B cell (primary cell): ENCODE results near the gene RARA. TPM values are rescaled to one million over a fixed set of nuclear protein-coding genes. Genes with fewer than 3 reads are reported as not detected.

ENCODE experiments used
- ATAC-seq: fragments of 200-7000 bp; cut with Tn5 transposase; one replicate; pipeline ENCODE4 v1.10.0; 2021; ENCODE audit warnings: low read depth, mild to moderate bottlenecking, moderate number of reproducible peaks, moderate library complexity
- CTCF ChIA-PET: fragments of 350-600 bp; sonication (Branson Sonifier 250); formaldehyde crosslinking; loops from one replicate; lab custom pipeline; 2021; ENCODE audit warnings: antibody characterized with exemption, inconsistent platforms; lab: Charles Lee
- POLR2A ChIA-PET: fragments of 350-600 bp; sonication (Branson Sonifier 250); formaldehyde crosslinking; loops from one replicate; lab custom pipeline; 2021; ENCODE audit warnings: antibody characterized with exemption; lab: Charles Lee
- DNase-seq: peaks from one replicate; pipeline ENCODE4 v3.0.0; 2013
- H2AFZ ChIP-seq: 2 replicates; pipeline ENCODE4 v1.6.1; 2012; ENCODE audit warnings: mild to moderate bottlenecking, low read depth, low read length; ENCODE audit not compliant: insufficient read depth, poor library complexity, severe bottlenecking
- H3K27ac ChIP-seq, 2 donors: 1 replicate in 1 of 2; 2 replicates in 1 of 2; pipeline ENCODE4 v1.5.1; 2012 to 2013; ENCODE audit warnings: low read length in 2 of 2, mild to moderate bottlenecking in 2 of 2, moderate library complexity in 1 of 2
- H3K27me3 ChIP-seq, 4 experiments: fragments of 200-600 bp in 1 of 4; sonication (generic) in 1 of 4; replicated peaks in 1 of 4; 1 replicate in 2 of 4; 2 replicates in 2 of 4; pipeline versions ENCODE4 v1.6.1 to v1.7.0; 2013 to 2016; ENCODE audit warnings: low read length in 3 of 4, mild to moderate bottlenecking in 2 of 4, mixed read lengths in 1 of 4, moderate library complexity in 1 of 4; ENCODE audit not compliant: insufficient read depth in 4 of 4, control insufficient read depth in 3 of 4; ENCODE audit errors: control extremely low read depth in 1 of 4
- H3K36me3 ChIP-seq, 2 experiments: replicated peaks in 1 of 2; 1 replicate in 1 of 2; 2 replicates in 1 of 2; pipeline versions ENCODE4 v1.6.1 to v1.7.1; 2013; ENCODE audit warnings: low read length in 1 of 2; ENCODE audit not compliant: insufficient read depth in 2 of 2, control insufficient read depth in 1 of 2; ENCODE audit errors: control extremely low read depth in 1 of 2, extremely low read depth in 1 of 2
- H3K4me1 ChIP-seq, 2 donors: fragments of 200-600 bp in 1 of 2; sonication (generic) in 1 of 2; 1 replicate in 1 of 2; 2 replicates in 1 of 2; pipeline versions ENCODE4 v1.5.1 to v1.6.1; 2013 to 2017; ENCODE audit warnings: low read length in 2 of 2; ENCODE audit not compliant: control insufficient read depth in 2 of 2, insufficient read depth in 2 of 2
- H3K4me2 ChIP-seq: replicated peaks from 2 replicates; pipeline ENCODE3; 2012; ENCODE audit warnings: mild to moderate bottlenecking, low read depth, low read length; ENCODE audit not compliant: poor library complexity, severe bottlenecking
- H3K4me3 ChIP-seq, 5 experiments: fragments of 200-600 bp in 1 of 5; sonication (generic) in 1 of 5; 1 replicate in 3 of 5; 2 replicates in 2 of 5; pipeline versions ENCODE4 v1.5.1 to v1.7.0; 2011 to 2016; ENCODE audit warnings: low read length in 4 of 5, mild to moderate bottlenecking in 4 of 5, low read depth in 2 of 5, control low read depth in 1 of 5, moderate library complexity in 1 of 5; ENCODE audit not compliant: insufficient read depth in 1 of 5; ENCODE audit errors: control extremely low read depth in 1 of 5, extremely low read depth in 1 of 5
- H3K79me2 ChIP-seq: fragments of 200-600 bp; sonication (generic); one replicate; pipeline ENCODE4 v1.6.0; 2016; ENCODE audit warnings: low read length; ENCODE audit not compliant: control insufficient read depth, insufficient read depth
- H3K9ac ChIP-seq: fragments of 200-600 bp; sonication (generic); 2 replicates; pipeline ENCODE4 v1.6.1; 2017; ENCODE audit warnings: mild to moderate bottlenecking, low read length, moderate library complexity
- H3K9me3 ChIP-seq, 3 donors: one replicate each; pipeline versions ENCODE4 v1.6.1 to v1.7.1; 2013; ENCODE audit warnings: low read length in 2 of 3; ENCODE audit not compliant: control insufficient read depth in 2 of 3, insufficient read depth in 1 of 3; ENCODE audit errors: control extremely low read depth in 1 of 3
- H4K20me1 ChIP-seq: 2 replicates; pipeline ENCODE4 v1.6.0; 2012; ENCODE audit warnings: mild to moderate bottlenecking, low read length; ENCODE audit not compliant: insufficient read depth, control insufficient read depth, poor library complexity, severe bottlenecking
- H3K27ac Mint-ChIP-seq: one replicate; pipeline ENCODE4 v1.8.0; 2021; ENCODE audit warnings: mixed read lengths
- H3K27me3 Mint-ChIP-seq: one replicate; pipeline ENCODE4 v1.8.0; 2021; ENCODE audit warnings: mixed read lengths
- H3K4me1 Mint-ChIP-seq: one replicate; pipeline ENCODE4 v1.8.0; 2021; ENCODE audit warnings: mixed read lengths
- H3K4me3 Mint-ChIP-seq: one replicate; pipeline ENCODE4 v1.8.0; 2021; ENCODE audit warnings: mixed read lengths
- H3K9me3 Mint-ChIP-seq: one replicate; pipeline ENCODE4 v1.8.0; 2022; ENCODE audit warnings: mixed read lengths; ENCODE audit not compliant: insufficient read depth
- EZH2 ChIP-seq: IDR thresholded peaks from 2 replicates; pipeline ENCODE4 v1.6.1; 2012; ENCODE audit warnings: borderline replicate concordance, low read depth, mild to moderate bottlenecking, moderate library complexity, low read length; ENCODE audit not compliant: insufficient read depth, poor library complexity, severe bottlenecking
- WGBS: methylation state at CpG from one replicate; pipeline ENCODE4 v1.1.5; 2013; ENCODE audit warnings: missing lambda C conversion rate; ENCODE audit not compliant: insufficient coverage; 5-methylcytosine and 5-hydroxymethylcytosine counted together
- intact Hi-C: fragments of 100-400 bp; cut with micrococcal nuclease; formaldehyde crosslinking; loops from one replicate; pipeline ENCODE4 v1.10.0; 2022
- polyA plus RNA-seq: library from polyadenylated mRNA; depleted of rRNA; stranded (reverse); fragments of >200 nt; gene quantifications from 2 replicates; pipeline ENCODE4 v1.2.3, GENCODE V29; 2012
- total RNA-seq, 2 donors: library from RNA; stranded (reverse); fragments of 120-200 nt in 1 of 2; gene quantifications; 1 replicate in 1 of 2; 2 replicates in 1 of 2; pipeline versions ENCODE4 v1.2.3 to v1.2.4, GENCODE V29; 2013 to 2022
- TF ChIP-seq, protein P1 (sequence below): fragments of 200-600 bp; IDR thresholded peaks from one replicate; pipeline ENCODE4 v1.8.0; 2022; ENCODE audit warnings: antibody characterized with exemption, mild to moderate bottlenecking

The RARA gene
- total and polyA plus RNA-seq, 2 donors (not counting 1 experiment from before 2014, with no cell fraction given), result 20.7 to 86.2 TPM

DNA sequence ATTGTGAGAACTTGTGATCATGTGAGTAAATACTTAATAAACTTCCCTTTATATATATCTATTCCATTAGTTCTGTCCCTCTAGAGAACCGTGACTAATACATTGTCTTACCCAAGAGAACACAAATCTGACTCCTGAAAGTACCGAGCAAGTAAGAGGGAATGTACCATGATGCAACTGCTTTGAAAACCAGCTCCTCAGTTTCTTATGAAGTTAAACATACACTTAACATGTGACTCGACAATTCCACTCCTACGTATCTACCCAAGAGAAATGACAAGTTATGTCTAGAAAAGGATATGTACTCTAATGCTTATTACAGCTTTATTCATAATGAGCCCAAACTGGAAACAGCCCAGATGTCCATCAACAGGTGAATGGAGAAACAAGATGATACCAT is 64.3 kb downstream of the RARA start:
- Mint-ChIP-seq H3K9me3 (no peaks in the 10 kb centered on the region), H3K27ac (no peak overlapping the region), H3K27me3 (no peaks in the 10 kb centered on the region), H3K4me1 (peaks cover 4% of the 10 kb centered on the region), H3K4me3 (no peak overlapping the region)
- Histone ChIP-seq H3K4me1 (no peaks in the 10 kb centered on the region), H3K4me2 (no peak overlapping the region), H4K20me1 (no peaks in the 10 kb centered on the region), H2AFZ (no peak overlapping the region), H3K4me3 (no peak overlapping the region), H3K36me3 (no peaks in the 10 kb centered on the region), H3K9me3 (peaks cover 0 to 11% (median 0%) of the 10 kb centered on the region in 3 donors), H3K79me2 (no peaks in the 10 kb centered on the region), H3K27ac (no peak overlapping the region), H3K27me3 (peaks cover 0 to 4% (median 0%) of the 10 kb centered on the region in 4 experiments), H3K9ac (no peak overlapping the region)
- ChIA-PET POLR2A (interaction anchor here (0.6 kb wide), 1 partner anchor 1893 kb away, joined by 4 read pairs; no protein-coding TSS in a partner anchor), CTCF (no interaction called here)
- ATAC-seq, result no peak
- TF ChIP-seq EZH2, result no peak
- TF ChIP-seq, protein P1, sequence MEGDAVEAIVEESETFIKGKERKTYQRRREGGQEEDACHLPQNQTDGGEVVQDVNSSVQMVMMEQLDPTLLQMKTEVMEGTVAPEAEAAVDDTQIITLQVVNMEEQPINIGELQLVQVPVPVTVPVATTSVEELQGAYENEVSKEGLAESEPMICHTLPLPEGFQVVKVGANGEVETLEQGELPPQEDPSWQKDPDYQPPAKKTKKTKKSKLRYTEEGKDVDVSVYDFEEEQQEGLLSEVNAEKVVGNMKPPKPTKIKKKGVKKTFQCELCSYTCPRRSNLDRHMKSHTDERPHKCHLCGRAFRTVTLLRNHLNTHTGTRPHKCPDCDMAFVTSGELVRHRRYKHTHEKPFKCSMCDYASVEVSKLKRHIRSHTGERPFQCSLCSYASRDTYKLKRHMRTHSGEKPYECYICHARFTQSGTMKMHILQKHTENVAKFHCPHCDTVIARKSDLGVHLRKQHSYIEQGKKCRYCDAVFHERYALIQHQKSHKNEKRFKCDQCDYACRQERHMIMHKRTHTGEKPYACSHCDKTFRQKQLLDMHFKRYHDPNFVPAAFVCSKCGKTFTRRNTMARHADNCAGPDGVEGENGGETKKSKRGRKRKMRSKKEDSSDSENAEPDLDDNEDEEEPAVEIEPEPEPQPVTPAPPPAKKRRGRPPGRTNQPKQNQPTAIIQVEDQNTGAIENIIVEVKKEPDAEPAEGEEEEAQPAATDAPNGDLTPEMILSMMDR, result no peak
- DNase-seq, result no peak
- intact Hi-C loops, result no loop called here
- WGBS, result no CpG with 5 or more reads among the region's 4 CpGs

DNA sequence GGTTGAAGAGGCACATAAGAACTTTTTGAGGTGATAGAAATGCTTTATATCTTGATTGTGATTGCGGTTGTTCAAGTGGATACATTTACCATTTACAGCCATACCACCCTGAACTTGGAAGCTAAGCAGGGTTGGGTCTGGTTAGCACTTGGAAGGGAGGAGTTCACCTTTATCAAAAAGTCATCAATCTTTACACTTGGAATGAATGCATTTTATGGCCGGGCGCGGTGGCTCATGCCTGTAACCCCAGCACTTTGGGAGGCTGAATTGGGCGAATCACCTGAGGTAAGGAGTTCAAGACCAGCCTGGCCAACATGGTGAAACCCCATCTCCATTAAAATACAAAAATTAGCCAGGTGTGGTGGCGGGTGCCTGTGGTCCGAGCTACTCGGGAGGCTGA is 65.0 kb downstream of the RARA start:
- no peak overlapping the region for H3K4me3 ChIP-seq
- peaks cover 0 to 4% (median 0%) of the 10 kb centered on the region in 4 experiments for H3K27me3 ChIP-seq
- ChIA-PET POLR2A (no interaction called here), CTCF (interaction anchor here (0.6 kb wide), 1 partner anchor 1734 kb away, joined by 3 read pairs; no protein-coding TSS in a partner anchor)
- 90% methylated on average over 4 of the region's 8 CpGs for WGBS
- no peak overlapping the region for H3K9ac ChIP-seq
- DNase-seq (no peak), ATAC-seq (no peak)
- no peak overlapping the region for H2AFZ ChIP-seq
- no peaks in the 10 kb centered on the region for H3K36me3 ChIP-seq
- no peaks in the 10 kb centered on the region for H4K20me1 ChIP-seq
- no peak overlapping the region for H3K27ac Mint-ChIP-seq
- H3K4me2 ChIP-seq, result no peak overlapping the region
- TF ChIP-seq, protein P1, result no peak
- no peak for TF ChIP-seq EZH2
- no peak overlapping the region for H3K27ac ChIP-seq
- H3K4me1 Mint-ChIP-seq, result peaks cover 4% of the 10 kb centered on the region
- intact Hi-C loops, result no loop called here
- H3K4me3 Mint-ChIP-seq, result no peak overlapping the region
- H3K9me3 Mint-ChIP-seq, result no peaks in the 10 kb centered on the region
- H3K4me1 ChIP-seq, result no peaks in the 10 kb centered on the region
- no peaks in the 10 kb centered on the region for H3K27me3 Mint-ChIP-seq
- no peaks in the 10 kb centered on the region for H3K79me2 ChIP-seq
- peaks cover 0 to 11% (median 0%) of the 10 kb centered on the region in 3 donors for H3K9me3 ChIP-seq
